Esophagus mucosa (tissue), 1 donor: ENCODE results near the gene RHOB. TPM values are rescaled to one million over a fixed set of nuclear protein-coding genes. Genes with fewer than 3 reads are reported as not detected.
A peak's percentile ranks its signal among the peaks of the same experiment; 100 is the strongest.

Experiments
- ATAC-seq: fragments of 200-7000 bp; cut with Tn5 transposase; one replicate; pipeline ENCODE4 v1.9.1; 2020
- total RNA-seq: library from RNA; stranded (reverse); gene quantifications from one replicate; pipeline ENCODE4 v1.2.4, GENCODE V29; 2023
- donor health status: DM: yes; HTN: yes; CAD: no.

RHOB gene
- total RNA-seq, 1 donor from 2014 or later = 32.0 TPM

- peak; percentile 96 for ATAC-seq
Observed at GRCh38 chr2:20438334-20439192, 8.3 kb upstream of the RHOB start.

GRCh38 chr2:20439193-20439475, 7.7 kb upstream of the RHOB start:
- ATAC-seq = peak; percentile 71

GRCh38 chr2:20439503-20439902, 7.4 kb upstream of the RHOB start:
- ATAC-seq = no peak

- no peak for ATAC-seq
Observed at GRCh38 chr2:20440001-20440560, 6.8 kb upstream of the RHOB start.

GRCh38 chr2:20443276-20443920, 3.5 kb upstream of the RHOB start:
- ATAC-seq = no peak

GRCh38 chr2:20444101-20444992, 2.5 kb upstream of the RHOB start:
- ATAC-seq = no peak

- ATAC-seq = no peak
Observed at GRCh38 chr2:20444993-20445910, 1.6 kb upstream of the RHOB start.

- no peak for ATAC-seq
Observed at GRCh38 chr2:20446255-20446916, 488 bp upstream of the RHOB start.

GRCh38 chr2:20447437-20448245, 767 bp downstream of the RHOB start:
- peak; percentile 41 for ATAC-seq

GRCh38 chr2:20448246-20448976, 1.5 kb downstream of the RHOB start:
- no peak for ATAC-seq

GRCh38 chr2:20448977-20449306, 2.1 kb downstream of the RHOB start:
- ATAC-seq = no peak

- ATAC-seq = no peak
Observed at GRCh38 chr2:20449501-20450200, 2.8 kb downstream of the RHOB start.

GRCh38 chr2:20450201-20450999, 3.5 kb downstream of the RHOB start:
- ATAC-seq = peak; percentile 23

- ATAC-seq = no peak
Observed at GRCh38 chr2:20451000-20451290, 4.1 kb downstream of the RHOB start.

GRCh38 chr2:20451341-20451740, 4.5 kb downstream of the RHOB start:
- ATAC-seq = no peak

- ATAC-seq = no peak
Observed at GRCh38 chr2:20451761-20452499, 5.1 kb downstream of the RHOB start.

GRCh38 chr2:20452551-20452950, 5.7 kb downstream of the RHOB start:
- ATAC-seq = no peak

GRCh38 chr2:20453087-20453486, 6.2 kb downstream of the RHOB start:
- no peak for ATAC-seq
